ENCODE results near the gene GOLPH3. TPM values are rescaled to one million over a fixed set of nuclear protein-coding genes. Genes with fewer than 3 reads are reported as not detected.
A peak's percentile ranks its signal among the peaks of the same experiment; 100 is the strongest.

GOLPH3 gene
- total RNA-seq, 1 experiment from 2014 or later = 98.7 TPM

- TF ChIP-seq CTCF (conservative IDR thresholded peaks at IDR 0.05) = peak; percentile 86
- Histone ChIP-seq H3K79me2 (ENCODE audit: insufficient read depth, low read length) (no peaks in the 10 kb centered on the region), H3K4me1 (ENCODE audit: insufficient read depth, low read length) (no peaks in the 10 kb centered on the region), H2BK12ac (ENCODE audit: insufficient read length, low read depth, low read length) (no peak overlapping the region), H3K9ac (ENCODE audit: extremely low read depth, insufficient read length, low read length) (no peak overlapping the region), H2AK5ac (ENCODE audit: insufficient read length, low read length) (no peak overlapping the region), H4K8ac (replicated peaks; ENCODE audit: insufficient read length, low read depth, low read length) (no peak overlapping the region), H3K27ac (ENCODE audit: insufficient read length, low read depth, low read length) (no peak overlapping the region), H3K23me2 (ENCODE audit: insufficient read length, low read depth, low read length, poor library complexity, severe bottlenecking) (no peaks in the 10 kb centered on the region), H2BK5ac (ENCODE audit: insufficient read length, low read length) (no peak overlapping the region), H3K4ac (ENCODE audit: low read depth, low read length) (no peak overlapping the region), H3K27me3 (ENCODE audit: insufficient read depth, low read length) (no peaks in the 10 kb centered on the region), H2BK20ac (ENCODE audit: low read depth, low read length, poor library complexity, severe bottlenecking) (no peak overlapping the region), H3T11ph (ENCODE audit: low read length) (no peak overlapping the region), H4K20me1 (ENCODE audit: control insufficient read depth, insufficient read depth, insufficient read length) (no peaks in the 10 kb centered on the region), H3K23ac (ENCODE audit: insufficient read length, low read depth, low read length) (no peak overlapping the region), H2AFZ (ENCODE audit: low read length) (no peak overlapping the region), H4K5ac (ENCODE audit: insufficient read length, low read depth, low read length) (no peak overlapping the region), H3K56ac (ENCODE audit: insufficient read length, low read depth, low read length) (no peak overlapping the region), H3K79me1 (ENCODE audit: insufficient read depth, low read depth, low read length, poor library complexity, severe bottlenecking) (no peaks in the 10 kb centered on the region), H3K14ac (ENCODE audit: insufficient read depth, low read length) (no peak overlapping the region), H2BK120ac (ENCODE audit: low read depth, low read length, poor library complexity, severe bottlenecking) (no peak overlapping the region), H3K18ac (ENCODE audit: insufficient read length, low read depth, low read length) (no peak overlapping the region), H4K91ac (ENCODE audit: insufficient read length, low read depth, low read length) (no peak overlapping the region), H3K4me2 (ENCODE audit: insufficient read depth, insufficient read length, low read length) (no peak overlapping the region), H3K9me3 (ENCODE audit: control insufficient read depth, low read depth, low read length) (no peaks in the 10 kb centered on the region), H2BK15ac (ENCODE audit: low read depth, low read length) (no peak overlapping the region)
- H3K36me3 Mint-ChIP-seq (ENCODE audit: insufficient read depth in 1 of 3, low read depth in 3 of 3) = peaks cover 3 to 12% (median 5%) of the 10 kb centered on the region in 3 experiments; a peak in 6 of 7 replicates
- WGBS (ENCODE audit: extremely low coverage, insufficient read length, low lambda C conversion rate) = no CpG with 5 or more reads among the region's 4 CpGs
- 0 out of 7 replicates have a peak overlapping the region, but pooled peaks of 1 of the 3 experiments have one; percentile 28 for H3K27ac Mint-ChIP-seq
- no peaks in the 10 kb centered on the region for H3K4me1 Mint-ChIP-seq
- H3K27me3 Mint-ChIP-seq (ENCODE audit: low read depth) = no peaks in the 10 kb centered on the region
- no peak for DNase-seq
- no peak overlapping the region for H3K4me3 Mint-ChIP-seq
- no peaks in the 10 kb centered on the region for H3K9me3 Mint-ChIP-seq
Observed at GRCh38 chr5:32076699-32077695, 97.1 kb downstream of the GOLPH3 start.

Other genes with a start within 250 kb of the GOLPH3 start
- 39.3 and 39.4 TPM in 2 replicates for gene MTMR12, start 138.6 kb upstream of the GOLPH3 start, total RNA-seq (2021)

Data from H9 (cell line).